GDM1 (cell line): Measurements from ENCODE around the gene VCL.
"Not testable (repeated sequence)": the region's sequence is repeated elsewhere in the genome, so short reads cannot be mapped to it uniquely, and the experiment has no call there.

Experiments
- DNase-seq: peaks from one replicate; lab custom pipeline; 2025; lab: John Stamatoyannopoulos, UW

Gene VCL

DNA sequence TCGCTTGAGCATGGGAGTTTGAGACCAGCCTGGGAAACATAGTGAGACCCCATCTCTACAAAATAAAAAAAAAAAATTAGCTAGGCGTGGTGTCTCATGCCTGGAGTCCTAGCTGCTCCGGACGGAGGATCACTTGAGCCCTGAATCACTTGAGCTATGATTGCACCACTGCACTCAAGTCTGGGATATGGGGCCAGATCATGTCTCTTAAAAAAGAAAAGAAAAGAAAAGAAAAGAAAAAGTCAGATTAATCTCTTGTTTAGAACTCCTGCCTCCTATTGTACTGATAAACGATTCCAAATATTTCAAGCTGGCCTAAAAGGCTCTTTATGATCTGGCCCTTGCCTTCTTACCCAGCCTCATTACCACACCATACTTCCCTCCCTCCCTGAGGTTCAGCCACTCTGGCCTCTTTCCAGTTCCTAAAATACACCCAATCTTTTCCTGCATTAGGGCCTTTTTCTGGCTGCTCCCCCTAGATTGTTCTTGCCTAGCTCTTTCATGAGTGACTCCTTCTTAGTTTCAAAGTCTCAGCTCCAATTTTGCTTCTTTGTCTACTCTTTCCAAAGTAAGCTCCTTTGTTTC lies 41.7 kb downstream of the VCL start:
- peak; percentile 26 for DNase-seq

DNA sequence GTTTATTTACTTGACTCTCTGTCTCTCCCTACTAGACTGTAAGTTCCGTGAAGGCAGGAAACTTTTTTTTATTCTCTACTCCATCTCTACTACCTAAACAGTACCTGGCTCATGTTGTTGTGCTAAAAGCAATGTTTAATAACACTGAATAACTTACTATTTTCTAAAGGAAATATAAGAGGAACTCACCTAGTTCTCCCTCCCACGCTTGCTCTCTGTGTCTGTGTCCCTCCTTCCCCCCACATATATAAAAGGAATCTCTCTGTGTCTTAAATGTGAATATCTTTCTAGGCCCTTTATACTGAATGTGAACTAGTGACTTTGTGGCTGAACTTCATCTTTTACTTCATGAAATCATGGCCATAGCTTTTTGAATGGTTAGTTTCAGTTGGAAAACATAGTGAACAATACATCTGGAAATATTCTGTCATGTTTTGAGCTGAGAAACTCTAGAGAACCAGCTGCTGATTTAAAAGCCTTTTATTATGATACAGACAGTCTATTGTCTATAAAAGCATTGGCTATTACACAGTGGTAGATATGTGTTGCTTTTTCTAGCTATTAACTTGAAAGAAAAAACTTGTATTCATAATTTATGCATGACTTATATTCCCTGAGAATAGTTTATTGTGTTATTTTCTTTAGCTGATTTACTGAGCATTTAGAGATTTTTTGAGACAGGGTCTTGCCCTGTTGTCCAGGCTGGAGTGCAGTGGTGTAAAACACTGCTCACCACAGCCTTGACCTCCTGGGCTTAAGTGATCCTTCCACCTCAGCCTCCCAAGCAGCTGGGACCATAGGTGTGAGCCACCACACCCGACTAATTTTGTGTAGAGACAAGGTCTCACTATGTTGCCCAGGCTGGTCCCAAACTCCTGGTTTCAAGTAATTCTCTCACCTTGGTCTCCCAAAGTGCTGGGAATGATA lies 42.5 kb downstream of the VCL start:
- DNase-seq: no peak

DNA sequence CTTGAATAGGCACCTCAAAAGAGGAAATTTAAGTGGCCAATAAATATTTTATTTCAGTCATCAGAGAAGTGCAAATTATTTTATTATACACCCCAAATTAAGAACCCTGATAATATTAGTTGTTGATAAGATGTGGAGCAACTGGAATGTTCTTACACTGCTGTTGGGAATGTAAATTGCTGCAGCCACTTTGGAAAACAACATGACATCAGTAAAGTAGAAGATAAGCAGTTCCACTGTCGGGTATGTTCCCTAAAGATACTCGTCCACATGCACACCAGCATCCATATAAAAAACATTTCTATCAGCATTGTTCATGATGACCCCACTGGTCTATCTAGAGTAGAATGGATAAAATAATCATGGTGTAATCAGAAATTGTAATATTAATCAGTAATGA lies 46.5 kb downstream of the VCL start:
- DNase-seq: no peak

DNA sequence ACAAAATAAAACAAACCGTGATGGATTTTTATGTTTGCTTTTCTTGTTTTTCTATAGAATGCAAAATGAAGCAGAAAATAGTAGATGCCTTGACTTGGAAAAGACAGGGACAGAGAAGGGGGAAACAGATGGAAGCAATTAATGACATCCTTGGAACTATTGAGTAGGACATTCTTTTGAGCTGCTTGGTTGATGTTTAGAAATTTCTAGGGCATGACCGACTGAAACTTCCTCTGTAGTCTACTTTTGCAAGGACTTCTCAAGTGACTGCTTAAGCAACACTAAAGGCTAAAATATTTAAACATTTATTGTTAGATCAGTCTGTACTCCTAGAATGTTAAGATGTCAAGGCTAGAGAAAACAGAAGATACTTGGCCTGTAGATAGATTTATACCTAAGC lies 49.4 kb downstream of the VCL start:
- DNase-seq: no peak

DNA sequence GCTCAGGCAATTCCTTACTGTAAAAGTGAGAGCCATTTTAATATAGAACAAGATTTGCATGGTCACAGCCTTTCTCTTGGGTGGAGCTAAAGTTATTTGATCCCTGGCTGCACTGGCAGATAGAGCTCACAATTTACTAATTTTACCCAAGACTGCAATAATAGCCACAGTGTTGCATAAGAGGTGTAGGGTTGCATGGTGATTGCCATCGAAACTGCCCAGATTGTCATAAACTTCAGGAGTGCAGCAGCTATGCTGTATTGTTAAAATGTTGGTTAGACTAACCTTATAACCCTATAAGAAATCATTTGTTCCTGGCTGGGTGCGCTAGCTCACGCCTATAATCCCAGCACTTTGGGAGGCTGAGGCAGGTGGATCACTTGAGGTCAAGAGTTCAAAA lies 50.0 kb downstream of the VCL start:
- no peak for DNase-seq

DNA sequence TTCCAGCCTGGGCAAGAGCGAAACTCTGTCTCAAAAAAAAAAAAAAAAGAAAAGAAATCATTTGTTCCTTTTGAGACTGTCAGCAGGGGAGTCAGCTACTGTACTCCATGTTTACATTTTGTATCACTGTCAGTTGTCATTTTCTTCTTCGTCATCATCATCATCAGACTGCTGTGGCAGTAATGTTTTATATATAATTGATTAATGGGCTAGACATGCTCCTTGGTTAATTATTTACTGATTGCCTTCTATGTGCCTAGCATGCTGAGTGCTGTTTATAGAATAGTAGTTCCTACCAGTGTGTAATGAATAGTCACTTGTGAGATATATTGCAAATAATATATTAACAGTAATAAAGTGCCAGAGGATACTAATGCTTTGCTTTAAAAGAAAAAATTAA lies 50.5 kb downstream of the VCL start:
- DNase-seq: no peak

DNA sequence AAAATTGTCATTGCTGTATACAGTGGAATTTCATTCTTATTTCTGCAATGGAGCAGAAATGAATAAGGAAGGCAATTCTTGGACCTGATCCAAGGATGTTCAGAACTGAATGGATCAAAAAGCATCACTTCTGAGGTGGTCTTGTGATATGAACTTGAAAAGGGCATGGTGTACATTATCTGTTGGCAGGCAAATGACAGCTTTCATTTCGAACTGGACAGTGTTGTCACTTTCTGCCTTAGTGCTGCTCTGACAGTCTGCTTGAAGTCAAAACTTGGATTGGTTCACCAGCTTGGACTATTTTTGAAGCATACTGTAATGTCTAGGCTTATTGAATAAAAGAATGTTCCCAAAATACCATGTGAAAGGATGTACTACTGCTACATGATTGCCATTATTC lies 52.0 kb downstream of the VCL start:
- DNase-seq: no peak

DNA sequence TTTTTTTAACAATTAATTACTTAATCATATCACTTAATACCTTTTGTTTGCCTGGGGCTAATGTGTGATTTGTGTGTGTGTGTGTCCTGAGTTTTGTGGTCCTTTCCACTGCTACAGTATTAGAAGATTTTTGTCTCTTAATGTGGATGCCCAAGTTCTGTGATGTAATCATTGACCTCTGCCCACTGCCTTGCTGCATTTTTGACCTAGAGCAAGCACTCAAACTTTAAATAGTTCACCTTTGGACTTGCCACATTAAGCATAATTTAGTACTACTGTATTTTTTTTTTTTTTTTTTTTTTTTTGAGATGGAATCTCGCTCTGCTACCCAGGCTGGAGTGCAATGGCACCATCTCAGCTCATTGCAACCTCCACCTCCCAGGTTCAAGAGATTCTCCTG lies 52.7 kb downstream of the VCL start:
- DNase-seq: no peak

DNA sequence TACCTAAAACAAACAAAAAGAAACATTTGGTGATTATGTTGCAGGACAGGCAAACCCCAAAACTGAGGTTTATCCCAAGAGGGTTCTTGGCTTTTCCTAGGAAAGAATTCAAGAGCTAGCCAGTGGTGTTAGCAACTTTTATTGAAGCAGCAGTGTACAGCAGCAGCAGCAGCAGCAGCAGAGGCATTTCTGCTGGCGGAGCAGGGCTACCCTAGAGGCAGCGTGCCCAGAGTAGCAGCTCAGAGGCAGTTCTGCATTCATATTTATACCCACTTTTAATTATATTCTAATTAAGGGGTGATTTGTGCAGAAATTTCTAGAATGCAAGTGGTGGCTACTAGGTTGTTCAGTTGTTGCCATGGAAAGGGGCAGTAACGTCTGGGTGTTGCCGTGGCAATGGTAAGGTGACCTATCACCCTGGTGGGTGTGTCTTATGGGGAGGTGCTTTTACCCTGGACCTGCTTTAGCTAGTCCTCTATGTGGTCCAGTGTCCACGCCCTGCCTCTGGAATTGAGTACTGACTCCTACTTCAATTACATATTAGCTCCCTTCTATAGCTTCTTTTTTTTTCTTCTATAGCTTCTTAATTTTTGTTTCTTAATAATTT lies 53.9 kb downstream of the VCL start:
- no peak for DNase-seq

DNA sequence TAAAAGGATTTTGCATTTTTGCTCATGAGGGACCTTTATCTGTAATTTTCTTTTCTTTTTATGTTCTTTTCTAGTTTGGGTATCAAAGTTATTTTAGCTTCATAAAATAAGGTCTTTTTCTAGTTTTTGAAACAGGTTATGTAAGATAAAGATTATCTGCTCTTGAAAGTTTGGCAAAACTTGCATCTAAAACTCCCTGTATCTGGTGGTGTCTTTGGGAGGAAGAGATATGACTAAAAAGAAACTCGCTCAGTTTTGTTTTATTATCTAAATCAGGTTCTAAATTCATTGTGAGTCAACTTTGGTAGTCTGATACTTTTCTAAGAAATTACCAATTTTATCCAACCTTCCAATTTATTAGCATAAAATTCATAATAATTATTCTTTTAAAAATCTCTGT lies 55.1 kb downstream of the VCL start:
- no peak for DNase-seq

DNA sequence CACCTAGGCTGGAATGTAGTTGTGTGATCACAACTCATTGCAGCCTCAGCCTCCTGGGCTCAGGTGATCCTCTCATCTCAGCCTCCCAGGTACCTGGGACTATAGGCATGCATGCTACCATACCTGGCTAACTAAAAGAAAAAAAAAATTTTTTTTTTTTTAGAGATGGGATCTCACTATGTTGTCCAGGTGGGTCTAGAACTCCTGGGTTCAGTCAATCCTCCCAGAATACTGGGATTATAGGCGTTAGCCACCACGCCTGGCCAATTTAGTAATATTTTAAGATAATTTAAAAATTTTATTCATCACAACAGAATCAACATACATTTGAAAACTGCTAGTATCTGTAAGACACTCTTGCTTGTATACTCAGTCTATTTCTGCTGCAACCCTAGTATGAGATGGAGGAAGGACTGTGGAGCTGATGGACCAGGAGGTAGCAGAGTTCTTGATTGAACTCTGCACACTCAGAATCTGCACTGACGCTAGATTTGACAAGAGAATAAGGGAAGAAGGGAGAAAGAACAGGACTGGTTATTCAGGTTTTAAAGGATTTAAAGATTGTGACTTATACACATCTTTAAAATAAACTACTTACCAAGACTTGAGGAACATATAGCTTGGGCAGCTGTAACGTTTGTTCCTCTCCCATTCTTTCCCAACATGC lies 57.6 kb downstream of the VCL start:
- DNase-seq: no peak

DNA sequence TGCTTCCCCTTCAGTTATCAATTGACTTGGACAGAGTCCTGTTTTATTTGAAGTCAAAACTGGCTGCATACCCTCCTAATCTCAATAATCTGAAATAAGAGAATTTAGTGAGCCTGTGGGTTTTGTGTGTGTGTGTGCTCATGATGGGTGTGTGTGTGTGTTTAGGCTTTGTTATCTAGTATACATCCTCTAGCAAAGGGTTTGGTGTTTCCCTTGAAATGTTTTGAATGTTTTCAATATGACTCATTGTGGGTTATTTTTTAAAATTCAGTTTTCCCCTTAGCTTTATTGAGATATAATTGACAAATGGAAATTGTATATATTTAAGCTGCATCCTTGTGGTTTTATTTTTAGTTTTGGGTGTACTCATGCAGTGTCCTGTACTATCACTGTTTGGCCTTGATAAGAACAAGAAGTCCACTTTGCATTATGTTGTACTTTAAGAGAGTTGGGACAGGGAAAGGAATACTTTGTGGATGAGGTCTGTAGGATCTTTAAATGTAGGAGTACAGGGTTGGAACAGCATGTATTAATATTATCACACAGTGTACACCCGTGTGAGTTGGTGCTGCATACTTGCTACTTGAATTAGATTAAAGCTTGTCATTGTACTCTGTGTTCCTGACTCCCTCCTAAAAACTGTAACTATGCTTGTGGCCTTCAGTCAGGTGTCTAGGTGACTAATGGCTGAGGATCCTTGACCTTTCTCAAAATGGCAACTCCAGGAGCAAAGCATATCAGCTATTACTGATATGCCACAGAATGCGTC lies 58.3 kb downstream of the VCL start:
- DNase-seq: no peak

DNA sequence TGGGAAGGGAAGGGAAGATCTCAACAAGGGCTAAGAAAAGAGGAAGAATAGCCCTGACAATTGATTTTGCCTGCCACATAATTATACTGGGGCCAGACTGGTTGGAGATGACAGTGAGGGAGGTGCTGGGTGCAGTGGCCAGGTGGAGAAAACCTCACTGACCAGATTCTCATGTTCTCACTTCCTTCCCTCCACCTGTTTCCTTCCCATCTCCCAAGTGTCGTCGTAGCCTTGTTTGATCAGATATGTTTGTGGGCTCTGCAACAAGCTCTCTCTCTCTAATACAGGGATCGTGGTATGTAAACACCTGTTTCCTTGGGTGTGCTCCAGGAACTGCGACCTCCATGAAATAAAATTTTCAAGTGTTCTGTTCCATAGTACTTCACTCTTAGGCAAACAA lies 60.2 kb downstream of the VCL start:
- DNase-seq: peak; percentile 37

DNA sequence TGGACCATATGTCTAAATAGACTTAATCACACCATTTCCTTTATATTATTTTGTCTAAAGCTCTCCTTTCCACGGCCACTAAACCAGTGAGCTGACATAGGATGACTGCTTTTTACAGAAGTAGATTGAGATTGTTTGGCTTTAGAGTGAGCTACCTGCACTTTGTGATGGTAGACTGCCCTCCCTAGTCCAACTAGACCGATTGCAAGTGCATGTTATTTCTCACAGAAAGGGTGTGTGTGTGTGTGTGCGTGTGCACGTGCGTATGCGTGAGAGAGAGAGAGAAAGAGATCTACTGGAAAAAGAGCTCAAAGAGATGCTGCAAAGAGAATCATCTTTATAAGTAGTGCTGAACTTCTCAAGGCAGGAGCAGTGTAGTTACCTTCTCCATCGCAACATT lies 60.7 kb downstream of the VCL start:
- peak; percentile 52 for DNase-seq

DNA sequence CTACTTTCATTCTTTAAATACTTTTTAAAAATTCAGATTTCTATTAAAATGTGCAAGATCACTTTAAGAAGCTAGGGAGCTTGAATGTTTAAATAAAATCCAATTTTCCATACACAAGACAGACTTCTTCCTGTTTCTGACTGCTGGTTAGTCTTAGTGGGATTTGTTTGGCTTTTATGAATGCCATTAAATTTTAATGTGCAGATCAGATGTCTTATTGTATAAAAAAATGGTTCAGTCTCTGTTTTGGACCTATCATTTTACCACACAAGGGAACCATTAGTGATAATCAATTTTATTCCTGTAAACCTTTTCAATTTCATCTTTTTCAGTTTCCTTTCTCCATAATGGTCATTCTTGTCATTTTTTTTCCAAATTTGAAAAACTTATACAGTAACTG lies 63.2 kb downstream of the VCL start:
- DNase-seq: no peak

DNA sequence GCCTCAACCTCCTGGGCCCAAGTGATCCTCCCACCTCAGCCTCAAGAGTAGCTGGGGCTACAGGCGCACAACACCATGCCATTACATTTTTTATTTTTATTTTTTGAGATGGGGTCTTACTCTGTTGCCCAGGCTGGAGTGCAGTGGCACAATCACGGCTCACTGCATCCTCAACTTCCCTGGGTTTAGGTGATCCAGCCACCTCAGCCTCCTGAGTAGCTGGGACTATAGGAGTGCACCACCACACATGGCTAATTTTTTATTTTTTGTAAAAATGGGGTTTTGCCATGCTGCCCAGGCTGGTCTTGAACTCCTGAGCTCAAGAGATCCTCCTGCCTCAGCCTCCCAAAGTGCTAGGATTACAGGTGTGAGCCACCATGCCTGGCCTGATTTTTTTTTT lies 64.1 kb downstream of the VCL start:
- not testable (repeated sequence) for DNase-seq

DNA sequence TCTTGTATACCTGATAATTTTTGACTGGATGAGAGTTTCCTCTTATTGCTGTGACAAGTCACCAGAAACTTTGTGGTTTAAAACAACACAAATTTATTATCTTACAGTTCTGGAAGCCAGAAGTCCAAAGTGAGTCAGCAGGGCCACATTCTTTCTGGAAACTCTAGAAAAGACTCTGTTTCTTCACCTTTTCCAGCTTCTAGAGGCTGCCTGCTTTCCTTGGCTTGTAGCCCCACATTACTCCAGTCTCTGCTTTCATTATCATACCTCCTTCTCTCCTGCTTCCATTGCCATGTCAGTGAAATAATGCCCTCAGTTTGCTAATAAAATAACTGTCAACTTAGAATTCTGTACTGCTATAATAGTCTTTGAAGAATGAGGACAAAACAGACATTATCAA lies 65.3 kb downstream of the VCL start:
- DNase-seq: no peak

DNA sequence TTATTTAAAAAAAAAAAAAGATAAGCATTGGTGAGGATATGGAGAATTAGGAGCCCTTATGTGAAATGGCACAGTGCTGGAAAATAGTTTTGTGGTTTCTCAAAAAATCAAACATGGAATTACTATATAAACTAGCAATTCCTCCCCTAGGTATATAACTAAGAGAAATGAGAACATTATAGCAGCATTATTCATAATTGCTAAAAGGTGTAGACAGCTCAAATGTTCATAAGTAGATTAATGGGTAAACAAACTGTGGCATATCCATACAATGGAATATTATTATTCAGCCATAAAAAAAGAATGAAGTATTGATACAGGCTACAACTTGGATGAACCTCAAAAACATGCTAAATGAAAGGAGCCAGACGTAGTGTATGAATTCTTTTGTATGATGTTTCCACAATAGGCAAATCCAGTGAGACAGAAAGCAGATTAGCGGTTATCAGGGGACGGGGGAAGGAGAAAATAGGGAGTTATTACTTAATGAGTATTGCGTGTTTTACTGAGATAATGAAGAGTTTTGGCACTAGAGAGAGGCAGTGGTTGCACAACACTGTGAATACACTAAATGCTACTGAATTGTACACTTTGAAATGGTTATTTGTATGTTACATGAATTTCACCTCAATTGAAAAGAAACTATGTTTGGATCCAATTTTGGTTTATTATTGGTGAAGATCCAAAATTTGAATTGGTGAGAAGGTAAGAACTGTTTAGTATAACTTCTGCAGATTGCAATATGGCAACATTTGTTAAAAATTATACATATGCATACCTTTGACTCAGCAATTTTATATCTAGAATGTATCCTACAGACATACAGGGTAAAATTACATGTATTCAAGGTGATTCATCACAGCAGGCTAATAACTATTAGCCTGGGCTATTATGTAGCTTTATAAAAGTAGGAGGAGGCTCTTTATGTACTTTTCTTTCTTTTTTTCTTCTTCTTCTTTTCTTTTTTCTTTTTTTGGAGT lies 69.7 kb downstream of the VCL start:
- DNase-seq: no peak

DNA sequence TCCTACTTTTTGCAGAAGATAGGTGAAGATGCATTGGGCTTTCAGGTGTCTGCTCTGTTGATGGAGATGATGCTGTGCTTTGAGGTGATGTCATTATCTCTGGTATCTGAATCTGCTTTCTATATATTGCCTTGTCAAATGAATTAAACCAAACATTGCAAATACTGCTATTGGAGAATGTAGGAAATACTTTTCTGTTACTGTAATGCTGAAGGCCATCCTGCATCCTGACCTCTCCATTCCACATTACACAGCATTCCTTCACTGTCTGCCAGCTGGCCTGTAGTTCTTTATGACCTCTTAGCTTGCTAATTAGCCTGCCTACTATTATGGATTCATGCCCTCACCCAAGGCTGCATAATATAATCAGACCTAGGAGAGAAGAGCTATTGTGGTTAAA lies 73.2 kb downstream of the VCL start:
- no peak for DNase-seq

DNA sequence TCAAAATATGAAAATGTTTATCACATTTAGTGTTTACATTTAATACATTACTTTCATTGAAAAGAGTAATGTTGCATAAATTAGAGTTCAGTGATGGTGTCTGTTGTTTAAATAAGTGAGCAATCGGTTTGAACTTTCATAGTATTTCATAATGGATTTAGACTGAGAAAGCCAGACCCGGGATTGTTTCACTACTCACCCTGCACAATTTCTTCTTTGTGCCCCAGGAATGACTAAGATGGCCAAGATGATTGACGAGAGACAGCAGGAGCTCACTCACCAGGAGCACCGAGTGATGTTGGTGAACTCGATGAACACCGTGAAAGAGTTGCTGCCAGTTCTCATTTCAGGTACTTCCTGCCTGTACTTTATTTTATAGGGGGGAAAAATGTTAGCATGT lies 74.6 kb downstream of the VCL start:
- no peak for DNase-seq

DNA sequence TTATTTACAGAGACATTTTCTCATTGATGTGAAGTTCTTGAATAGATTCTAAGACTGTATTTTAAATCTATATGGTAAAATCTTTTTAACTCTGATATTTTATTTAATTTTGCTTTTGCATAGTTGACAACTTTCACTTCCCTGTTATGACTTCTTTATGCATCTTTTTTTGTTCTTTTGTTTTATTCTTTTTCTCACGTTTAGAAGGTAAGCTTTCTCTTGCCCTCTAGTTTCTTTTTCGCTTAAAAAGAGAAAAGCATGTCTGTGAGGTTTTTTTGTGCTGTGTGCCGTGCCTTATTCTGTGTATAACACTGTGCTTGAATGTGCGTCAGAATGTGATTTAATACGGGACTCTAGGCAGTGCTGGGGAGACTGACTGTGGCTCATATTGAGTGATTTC lies 78.0 kb downstream of the VCL start:
- DNase-seq: no peak
